Measurements from ENCODE around the gene GPR180.

The GPR180 gene

DNA sequence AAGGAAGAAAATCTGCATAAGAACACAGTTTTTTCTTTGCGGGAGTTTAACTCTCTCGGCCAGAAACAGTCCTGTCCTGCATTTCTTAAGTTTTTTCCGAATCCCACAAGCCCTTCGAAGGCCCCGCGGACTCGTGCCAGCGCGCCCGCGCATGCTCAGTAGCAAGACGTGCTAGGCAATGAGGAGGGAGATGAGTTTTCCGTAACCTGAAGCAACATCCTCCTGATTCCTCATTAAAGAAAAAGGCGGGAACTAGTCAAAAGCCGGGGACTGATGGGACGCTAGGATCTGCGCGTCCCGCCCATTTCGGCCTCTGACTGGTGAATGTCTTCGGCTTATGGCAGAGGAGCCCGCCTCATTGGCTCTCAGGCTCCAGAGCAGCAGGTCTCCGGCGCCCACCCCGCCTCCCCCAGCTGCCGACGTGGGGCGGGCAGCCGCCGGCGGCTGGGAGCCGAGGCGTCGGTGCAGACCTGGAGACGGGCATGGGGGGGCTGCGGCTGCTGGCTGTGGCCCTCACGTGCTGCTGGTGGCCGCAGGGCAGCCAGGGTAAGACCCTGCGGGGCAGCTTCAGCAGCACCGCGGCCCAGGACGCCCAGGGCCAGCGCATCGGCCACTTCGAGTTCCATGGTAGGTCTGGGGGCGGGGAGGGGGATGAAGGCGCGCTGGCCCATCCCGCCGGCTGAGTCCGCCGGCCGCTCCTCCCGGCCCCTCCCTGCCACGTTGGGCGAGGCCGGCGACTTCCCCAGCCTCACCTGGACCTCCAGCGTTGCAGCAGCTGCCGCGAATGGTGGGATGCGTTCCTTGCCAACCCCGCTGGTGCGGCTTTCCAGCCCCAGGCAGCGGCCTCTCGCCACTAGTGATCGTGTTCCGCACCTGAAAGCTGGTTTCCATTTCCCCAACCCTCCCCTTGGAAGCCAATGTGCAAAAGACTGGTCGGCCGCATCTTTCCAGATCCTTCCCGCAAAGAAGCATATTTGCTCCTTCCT lies at the start of gene GPR180:
GPR180 (plus strand) TSS at position 412 of the 986 bp plus-strand sequence; CDS start at position 483, 71 bp downstream.
- DNase-seq (ENCODE audit: extremely low read depth, low read depth) = peak; percentile 99

DNA sequence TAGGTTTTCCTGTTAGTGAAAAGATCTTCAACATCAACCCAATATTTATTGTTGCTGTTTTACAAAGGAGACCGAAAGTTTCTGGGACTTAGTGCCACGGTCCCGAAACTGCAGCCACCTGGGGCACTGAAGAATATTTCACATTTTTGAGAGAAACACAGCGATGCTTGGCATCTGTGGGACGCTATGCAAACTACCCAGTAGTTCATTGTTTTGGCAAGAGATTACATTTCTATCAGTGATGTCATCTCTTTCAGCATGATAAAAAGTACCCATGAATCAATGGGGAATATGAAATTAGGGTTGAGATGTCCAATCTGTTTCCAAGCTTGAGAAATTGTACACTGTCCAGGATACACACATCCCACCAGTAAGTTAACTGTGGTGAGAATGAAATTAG lies 49.6 kb upstream of the GPR180 start:
- DNase-seq (ENCODE audit: extremely low read depth, low read depth) = no peak
- TF ChIP-seq, protein P1, sequence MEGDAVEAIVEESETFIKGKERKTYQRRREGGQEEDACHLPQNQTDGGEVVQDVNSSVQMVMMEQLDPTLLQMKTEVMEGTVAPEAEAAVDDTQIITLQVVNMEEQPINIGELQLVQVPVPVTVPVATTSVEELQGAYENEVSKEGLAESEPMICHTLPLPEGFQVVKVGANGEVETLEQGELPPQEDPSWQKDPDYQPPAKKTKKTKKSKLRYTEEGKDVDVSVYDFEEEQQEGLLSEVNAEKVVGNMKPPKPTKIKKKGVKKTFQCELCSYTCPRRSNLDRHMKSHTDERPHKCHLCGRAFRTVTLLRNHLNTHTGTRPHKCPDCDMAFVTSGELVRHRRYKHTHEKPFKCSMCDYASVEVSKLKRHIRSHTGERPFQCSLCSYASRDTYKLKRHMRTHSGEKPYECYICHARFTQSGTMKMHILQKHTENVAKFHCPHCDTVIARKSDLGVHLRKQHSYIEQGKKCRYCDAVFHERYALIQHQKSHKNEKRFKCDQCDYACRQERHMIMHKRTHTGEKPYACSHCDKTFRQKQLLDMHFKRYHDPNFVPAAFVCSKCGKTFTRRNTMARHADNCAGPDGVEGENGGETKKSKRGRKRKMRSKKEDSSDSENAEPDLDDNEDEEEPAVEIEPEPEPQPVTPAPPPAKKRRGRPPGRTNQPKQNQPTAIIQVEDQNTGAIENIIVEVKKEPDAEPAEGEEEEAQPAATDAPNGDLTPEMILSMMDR (IDR thresholded peaks at IDR 0.05; ENCODE audit: low read depth, low read length) = no peak

More for the DNA sequence above, at the start of gene GPR180:
- TF ChIP-seq, protein P1 (IDR thresholded peaks at IDR 0.05; ENCODE audit: low read depth, low read length) = no peak

DNA sequence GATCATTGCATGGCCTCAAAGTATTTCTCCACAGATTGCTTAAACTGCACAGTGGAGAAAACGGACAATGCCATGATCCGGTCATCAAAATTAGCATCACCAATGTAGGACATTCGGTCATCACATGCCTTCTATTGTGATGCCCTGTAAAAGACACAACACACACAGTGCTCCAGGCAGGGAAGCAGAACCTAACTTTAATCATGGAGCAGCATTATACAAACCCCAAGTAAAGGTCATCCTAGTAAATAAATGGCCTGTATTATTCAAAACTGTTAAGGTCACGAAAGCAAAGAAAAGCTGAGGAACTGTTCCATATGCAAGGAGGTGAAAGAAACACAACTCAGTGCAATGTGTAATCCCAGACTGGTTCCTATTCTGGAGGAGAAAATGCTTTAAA lies 47.9 kb upstream of the GPR180 start:
- no peak for DNase-seq (ENCODE audit: extremely low read depth, low read depth)
- TF ChIP-seq, protein P1 (IDR thresholded peaks at IDR 0.05; ENCODE audit: low read depth, low read length) = no peak

DNA sequence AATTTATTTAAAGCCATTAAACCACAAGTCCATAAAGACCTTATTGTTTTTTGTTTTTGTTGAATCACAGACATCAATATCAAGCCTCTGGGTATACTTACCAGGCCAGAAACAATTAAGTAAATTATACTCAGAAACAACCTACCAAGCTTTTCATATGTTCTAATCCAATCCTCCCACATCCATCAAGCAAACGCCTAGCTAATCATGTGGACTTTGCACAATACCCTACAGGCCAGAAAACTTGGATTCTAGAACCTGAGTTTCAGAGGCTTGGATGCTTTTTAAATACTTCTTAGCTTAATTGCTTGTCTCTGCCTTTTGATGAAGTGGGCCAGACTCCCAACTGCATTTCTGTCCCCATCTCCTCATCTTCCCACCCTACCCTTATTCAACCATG lies 45.6 kb upstream of the GPR180 start:
- TF ChIP-seq, protein P1 (IDR thresholded peaks at IDR 0.05; ENCODE audit: low read depth, low read length) = no peak
- no peak for DNase-seq (ENCODE audit: extremely low read depth, low read depth)

DNA sequence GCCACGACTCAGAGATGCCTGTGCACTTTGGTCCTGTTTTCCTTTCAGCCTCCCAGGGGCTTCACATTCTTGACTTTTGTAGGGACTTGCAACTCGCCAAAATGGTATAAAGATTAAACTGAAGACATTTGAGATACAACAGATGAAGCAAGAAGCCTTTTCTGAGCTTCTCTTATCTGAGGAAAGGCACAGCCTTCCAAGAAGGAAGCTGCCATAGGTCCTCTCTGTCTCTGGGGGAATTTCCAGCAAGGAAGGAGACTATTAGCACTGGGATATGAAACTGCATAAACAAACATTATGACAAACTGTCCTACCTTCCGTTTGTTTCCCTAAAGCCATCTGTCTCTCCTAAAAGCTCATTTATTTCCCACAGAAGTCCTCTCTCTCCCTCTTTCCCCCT lies 45.0 kb upstream of the GPR180 start:
- TF ChIP-seq, protein P1 (IDR thresholded peaks at IDR 0.05; ENCODE audit: low read depth, low read length) = no peak
- DNase-seq (ENCODE audit: extremely low read depth, low read depth) = no peak

DNA sequence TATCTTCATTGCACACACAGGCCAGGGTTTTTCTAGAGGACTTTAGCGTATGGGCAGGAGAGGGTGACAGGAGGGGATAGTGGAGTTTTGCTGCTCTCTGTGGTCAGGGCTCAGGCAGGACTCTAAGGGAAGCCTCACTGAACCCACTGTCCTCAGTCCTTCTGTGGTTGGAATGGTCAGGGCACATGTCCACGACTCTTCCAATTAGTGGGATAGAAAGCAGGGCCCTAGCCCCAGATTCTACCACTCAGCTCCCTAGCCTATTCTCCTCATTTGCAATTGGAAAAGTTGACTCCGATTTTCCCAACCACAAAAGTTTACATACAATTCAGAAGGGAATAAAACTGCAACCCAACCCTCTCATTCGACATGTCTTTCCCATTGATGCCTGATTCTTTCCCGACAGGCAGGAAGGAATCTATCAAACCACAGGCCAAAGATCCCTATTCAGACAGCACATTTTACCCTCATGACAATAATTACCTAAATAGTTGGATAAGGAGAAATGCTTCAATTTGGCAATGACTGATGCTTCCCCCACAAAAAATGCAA lies 43.9 kb upstream of the GPR180 start:
- TF ChIP-seq, protein P1 (IDR thresholded peaks at IDR 0.05; ENCODE audit: low read depth, low read length) = no peak
- no peak for DNase-seq (ENCODE audit: extremely low read depth, low read depth)

DNA sequence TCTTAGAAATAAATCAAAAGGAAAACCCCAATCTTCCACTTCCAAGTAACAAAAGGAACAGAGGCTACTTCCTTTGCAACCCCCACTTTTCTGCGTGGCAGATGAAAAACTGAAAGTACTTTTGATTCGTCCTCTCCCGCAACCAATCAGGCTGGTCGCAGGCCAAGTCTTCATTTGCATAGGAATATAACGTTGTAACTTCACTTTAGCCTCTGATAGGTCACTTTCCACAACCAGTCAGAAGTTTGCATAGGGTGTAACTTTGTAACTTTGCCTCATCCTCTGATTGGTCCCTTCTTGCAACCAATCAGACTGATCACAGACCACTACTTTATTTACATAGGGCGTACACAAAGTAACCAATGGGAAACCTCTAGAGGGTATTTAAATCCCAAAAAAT lies 42.9 kb upstream of the GPR180 start:
- TF ChIP-seq, protein P1 (IDR thresholded peaks at IDR 0.05; ENCODE audit: low read depth, low read length) = no peak
- no peak for DNase-seq (ENCODE audit: extremely low read depth, low read depth)

Data from AG09319 (cell line).